Measurements from ENCODE around the gene PRSS38.

- TF ChIP-seq CTCF (tag by site-specific recombination; IDR thresholded peaks at IDR 0.05) (no peak), ZBTB48 (tag by site-specific recombination; IDR thresholded peaks at IDR 0.05) (no peak), ZNF449 (tag by site-specific recombination; IDR thresholded peaks at IDR 0.05) (no peak)
Observed at GRCh38 chr1:227778401-227778947, 37.0 kb upstream of the PRSS38 start.
